Activated T-cell treated with anti-CD3 and anti-CD28 coated beads for 4 hours (primary cell): ENCODE data around the gene HPCA.

Experiments used
- DNase-seq: peaks from one replicate; pipeline ENCODE4 v3.0.0-alpha.2; 2020

The HPCA gene

GRCh38 chr1:32939655-32940371 lies 53.5 kb downstream of the HPCA start:
- no peak for DNase-seq

GRCh38 chr1:32944180-32944579 lies 57.9 kb downstream of the HPCA start:
- no peak for DNase-seq
